Nephron (organoid): Measurements from ENCODE around the gene HPN.
"Not testable (repeated sequence)": the region's sequence is repeated elsewhere in the genome, so short reads cannot be mapped to it uniquely, and the experiment has no call there.

Experiments
- H3K27ac Mint-ChIP-seq, 3 experiments: 2 replicates each; pipeline ENCODE4 v1.8.0; 2020; ENCODE audit warnings: mixed read lengths in 3 of 3, mild to moderate bottlenecking in 2 of 3, moderate library complexity in 1 of 3
- H3K27me3 Mint-ChIP-seq: 2 replicates; pipeline ENCODE4 v1.8.0; 2021; ENCODE audit warnings: low read depth, mild to moderate bottlenecking, moderate library complexity, mixed read lengths
- H3K36me3 Mint-ChIP-seq: 2 replicates; pipeline ENCODE4 v1.8.0; 2020; ENCODE audit warnings: low read depth, mixed read lengths
- H3K4me1 Mint-ChIP-seq: 2 replicates; pipeline ENCODE4 v1.8.0; 2020; ENCODE audit warnings: mixed read lengths
- H3K4me3 Mint-ChIP-seq, 3 experiments: 2 replicates each; pipeline ENCODE4 v1.8.0; 2020; ENCODE audit warnings: mild to moderate bottlenecking in 3 of 3, mixed read lengths in 3 of 3, moderate library complexity in 2 of 3
- H3K9me3 Mint-ChIP-seq: 2 replicates; pipeline ENCODE4 v1.8.0; 2020; ENCODE audit warnings: mixed read lengths
- TF ChIP-seq, protein P1 (sequence below), 3 experiments: fragments of 200-600 bp; sonication (generic); IDR thresholded peaks; one replicate each; pipeline ENCODE4 v1.5.0; 2021; ENCODE audit warnings: antibody characterized with exemption in 3 of 3; ENCODE audit not compliant: unreplicated experiment in 3 of 3

Gene HPN

DNA sequence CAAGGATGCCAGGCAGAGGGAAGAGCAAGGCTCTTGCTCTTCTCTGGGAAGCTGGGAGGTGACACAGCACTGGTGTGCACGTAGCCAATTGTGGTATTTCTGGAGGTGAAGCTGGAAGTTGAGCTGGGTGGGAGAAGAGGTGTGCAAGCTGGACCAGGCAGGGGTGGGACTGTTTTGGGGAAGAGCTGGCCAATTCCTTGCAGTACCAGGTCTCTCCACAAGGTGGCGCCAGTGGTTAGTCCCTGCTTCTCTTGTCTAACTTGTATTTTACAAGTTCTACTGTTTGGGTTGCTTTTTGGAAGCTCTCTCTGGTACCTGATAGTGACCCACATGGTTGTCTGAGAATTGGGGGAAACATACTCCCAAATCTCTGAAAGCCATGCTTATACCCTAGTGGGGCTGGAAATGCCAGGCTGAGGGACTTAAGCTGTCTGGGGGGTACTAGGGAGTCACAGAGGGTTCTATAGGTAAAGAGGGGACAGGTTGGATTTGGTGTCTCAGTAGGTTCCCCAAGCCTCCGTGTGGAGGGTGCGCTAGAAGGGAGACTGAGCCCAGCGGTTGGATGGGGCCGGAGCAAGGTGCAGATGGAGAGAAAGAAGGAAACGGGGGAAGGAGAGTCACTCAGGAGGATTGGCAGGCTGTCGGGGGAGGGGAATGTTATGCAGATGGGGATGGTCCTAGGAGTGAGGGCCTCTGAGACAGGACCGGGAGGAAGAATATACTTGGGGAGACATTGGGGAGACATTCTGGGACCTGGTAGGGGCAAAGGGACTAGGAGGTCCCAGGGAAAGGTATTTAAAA is 3.0 kb downstream of the HPN start:
- H3K27ac Mint-ChIP-seq: peak overlapping the region; percentile 40 to 62 (median 41)
- H3K4me3 Mint-ChIP-seq: peak overlapping the region; percentile 19 to 32 (median 29)
- H3K4me1 Mint-ChIP-seq: peaks cover 13% of the 10 kb centered on the region
- H3K9me3 Mint-ChIP-seq: no peaks in the 10 kb centered on the region
- H3K36me3 Mint-ChIP-seq: no peaks in the 10 kb centered on the region
- TF ChIP-seq, protein P1, sequence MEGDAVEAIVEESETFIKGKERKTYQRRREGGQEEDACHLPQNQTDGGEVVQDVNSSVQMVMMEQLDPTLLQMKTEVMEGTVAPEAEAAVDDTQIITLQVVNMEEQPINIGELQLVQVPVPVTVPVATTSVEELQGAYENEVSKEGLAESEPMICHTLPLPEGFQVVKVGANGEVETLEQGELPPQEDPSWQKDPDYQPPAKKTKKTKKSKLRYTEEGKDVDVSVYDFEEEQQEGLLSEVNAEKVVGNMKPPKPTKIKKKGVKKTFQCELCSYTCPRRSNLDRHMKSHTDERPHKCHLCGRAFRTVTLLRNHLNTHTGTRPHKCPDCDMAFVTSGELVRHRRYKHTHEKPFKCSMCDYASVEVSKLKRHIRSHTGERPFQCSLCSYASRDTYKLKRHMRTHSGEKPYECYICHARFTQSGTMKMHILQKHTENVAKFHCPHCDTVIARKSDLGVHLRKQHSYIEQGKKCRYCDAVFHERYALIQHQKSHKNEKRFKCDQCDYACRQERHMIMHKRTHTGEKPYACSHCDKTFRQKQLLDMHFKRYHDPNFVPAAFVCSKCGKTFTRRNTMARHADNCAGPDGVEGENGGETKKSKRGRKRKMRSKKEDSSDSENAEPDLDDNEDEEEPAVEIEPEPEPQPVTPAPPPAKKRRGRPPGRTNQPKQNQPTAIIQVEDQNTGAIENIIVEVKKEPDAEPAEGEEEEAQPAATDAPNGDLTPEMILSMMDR (IDR thresholded peaks at IDR 0.05; ENCODE audit: unreplicated experiment in 3 of 3): peak; percentile 89 to 96 (median 93)
- H3K27me3 Mint-ChIP-seq: peaks cover 27% of the 10 kb centered on the region

DNA sequence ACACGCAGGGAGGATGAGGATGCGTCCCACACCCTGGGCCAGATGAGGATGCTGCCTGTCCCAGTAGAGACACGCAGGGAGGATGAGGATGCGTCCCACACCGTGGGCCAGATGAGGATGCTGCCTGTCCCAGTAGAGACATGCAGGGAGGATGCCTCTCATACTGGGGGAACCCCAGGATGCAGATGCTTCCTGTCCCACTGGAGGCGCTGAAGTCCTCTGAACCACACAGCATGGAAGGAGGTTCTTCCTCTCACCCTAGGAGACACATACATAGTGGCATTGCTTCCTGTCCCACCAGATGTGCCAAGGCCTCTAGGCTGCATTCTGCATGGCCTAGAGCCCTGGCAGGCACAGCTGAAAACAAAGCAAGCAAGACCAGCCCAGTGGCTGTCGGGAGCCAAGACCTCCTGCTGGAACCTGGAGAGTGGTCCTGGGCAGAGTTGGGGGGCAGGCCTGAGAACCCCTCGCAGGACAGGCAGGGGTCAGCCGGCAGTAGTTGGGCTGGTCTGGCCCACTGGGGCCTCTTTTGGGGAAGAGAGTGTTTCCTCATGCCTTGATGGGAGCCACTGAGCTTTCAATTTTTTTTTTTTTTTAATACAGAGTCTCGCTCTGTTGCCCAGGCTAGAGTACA is 4.3 kb downstream of the HPN start:
- TF ChIP-seq, protein P1 (IDR thresholded peaks at IDR 0.05; ENCODE audit: unreplicated experiment in 3 of 3): peak in 1 of 3 experiments; percentile 18
- H3K4me1 Mint-ChIP-seq: peaks cover 13% of the 10 kb centered on the region
- H3K9me3 Mint-ChIP-seq: no peaks in the 10 kb centered on the region
- no peaks in the 10 kb centered on the region for H3K36me3 Mint-ChIP-seq
- no peak overlapping the region for H3K4me3 Mint-ChIP-seq
- H3K27ac Mint-ChIP-seq: no peak overlapping the region
- H3K27me3 Mint-ChIP-seq: peaks cover 22% of the 10 kb centered on the region

DNA sequence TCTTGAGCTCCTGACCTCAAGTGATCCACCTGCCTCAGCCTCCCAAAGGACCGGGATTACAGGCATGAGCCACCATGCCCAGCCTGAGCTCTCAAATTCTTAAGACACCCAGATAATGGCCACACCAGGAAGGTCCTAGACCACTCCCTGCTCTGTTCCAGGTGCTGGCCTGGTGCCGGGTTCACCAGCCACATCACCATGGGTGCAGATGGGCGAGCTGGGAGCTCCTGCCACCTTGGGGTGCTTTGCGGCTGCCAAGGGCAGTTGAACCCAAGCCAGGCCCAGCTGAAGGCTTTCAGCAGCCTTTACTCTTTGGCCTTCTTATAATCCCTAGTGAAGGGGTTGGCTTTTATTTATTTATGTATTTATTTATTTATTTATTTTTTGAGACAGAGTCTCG is 4.9 kb downstream of the HPN start:
- H3K27me3 Mint-ChIP-seq: peaks cover 19% of the 10 kb centered on the region
- peaks cover 13% of the 10 kb centered on the region for H3K4me1 Mint-ChIP-seq
- no peaks in the 10 kb centered on the region for H3K36me3 Mint-ChIP-seq
- H3K9me3 Mint-ChIP-seq: no peaks in the 10 kb centered on the region
- H3K27ac Mint-ChIP-seq: no peak overlapping the region
- TF ChIP-seq, protein P1 (IDR thresholded peaks at IDR 0.05; ENCODE audit: unreplicated experiment in 3 of 3): no peak
- H3K4me3 Mint-ChIP-seq: no peak overlapping the region

DNA sequence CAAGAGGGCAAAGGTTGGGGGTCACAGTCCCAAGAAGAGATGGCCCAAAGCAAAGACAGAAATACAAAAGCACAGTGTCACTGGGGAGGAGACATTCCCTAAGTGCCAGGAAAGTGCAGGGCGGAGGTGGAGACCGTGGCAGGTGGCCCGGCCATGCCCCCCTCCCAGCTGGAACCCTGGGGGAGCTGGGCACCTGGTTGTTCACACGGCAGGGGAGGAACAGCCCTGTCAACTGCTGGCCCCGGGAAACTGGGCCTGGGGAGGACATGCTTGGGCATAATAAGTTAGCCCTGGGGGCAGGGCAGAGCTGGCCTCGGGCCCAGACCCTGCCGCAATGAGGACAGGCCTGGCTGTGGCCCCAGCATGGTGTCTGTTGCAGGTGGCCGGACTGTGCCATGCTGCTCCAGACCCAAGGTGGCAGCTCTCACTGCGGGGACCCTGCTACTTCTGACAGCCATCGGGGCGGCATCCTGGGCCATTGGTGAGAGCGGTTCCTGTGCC is 7.4 kb downstream of the HPN start:
- H3K9me3 Mint-ChIP-seq: no peaks in the 10 kb centered on the region
- H3K4me3 Mint-ChIP-seq: no peak overlapping the region
- peaks cover 19% of the 10 kb centered on the region for H3K27me3 Mint-ChIP-seq
- peaks cover 5% of the 10 kb centered on the region for H3K4me1 Mint-ChIP-seq
- H3K27ac Mint-ChIP-seq: no peak overlapping the region
- no peaks in the 10 kb centered on the region for H3K36me3 Mint-ChIP-seq
- TF ChIP-seq, protein P1 (IDR thresholded peaks at IDR 0.05; ENCODE audit: unreplicated experiment in 3 of 3): no peak

DNA sequence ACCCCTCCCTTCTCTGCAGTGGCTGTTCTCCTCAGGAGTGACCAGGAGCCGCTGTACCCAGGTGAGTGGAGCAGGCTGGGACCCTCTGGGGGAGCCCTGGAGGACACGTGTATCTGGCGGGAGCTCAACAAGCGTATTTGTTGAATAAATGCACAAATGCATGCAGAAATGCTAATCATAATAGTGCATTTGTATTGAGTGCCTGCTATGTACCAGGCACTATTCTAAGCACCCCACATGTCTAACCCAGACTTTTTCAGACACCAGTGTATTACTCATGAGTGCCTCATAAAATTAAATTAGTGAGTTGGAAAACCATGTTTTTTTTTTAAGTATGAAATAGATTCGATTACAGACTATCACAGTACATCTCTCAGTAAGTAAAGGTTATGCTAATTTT is 7.9 kb downstream of the HPN start:
- Mint-ChIP-seq H3K27ac (no peak overlapping the region), H3K9me3 (no peaks in the 10 kb centered on the region), H3K4me1 (peaks cover under 1% of the 10 kb centered on the region), H3K36me3 (no peaks in the 10 kb centered on the region), H3K27me3 (peaks cover 19% of the 10 kb centered on the region), H3K4me3 (no peak overlapping the region)
- TF ChIP-seq, protein P1 (IDR thresholded peaks at IDR 0.05; ENCODE audit: unreplicated experiment in 3 of 3): no peak

DNA sequence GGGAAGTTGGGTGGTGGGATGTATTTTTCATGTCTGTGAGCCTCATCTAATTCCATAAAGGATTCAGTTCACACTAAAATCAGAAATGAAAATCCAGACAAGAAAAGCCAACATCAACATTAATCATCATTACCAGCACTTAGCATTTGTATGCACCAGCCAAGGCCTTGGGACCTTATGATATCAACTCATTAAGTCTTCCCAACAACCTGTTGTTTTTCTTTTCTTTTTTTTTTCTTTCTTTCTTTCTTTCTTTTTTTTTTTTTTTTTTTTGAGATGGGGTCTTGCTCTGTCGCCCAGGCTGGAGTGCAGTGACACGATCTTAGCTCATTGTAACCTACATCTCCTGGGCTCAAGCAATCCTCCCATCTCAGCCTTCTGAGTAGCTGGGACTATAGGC is 9.1 kb downstream of the HPN start:
- H3K4me3 Mint-ChIP-seq, H3K36me3 Mint-ChIP-seq, H3K4me1 Mint-ChIP-seq, H3K27ac Mint-ChIP-seq, H3K9me3 Mint-ChIP-seq: not testable (repeated sequence)
- peaks cover 19% of the 10 kb centered on the region for H3K27me3 Mint-ChIP-seq

DNA sequence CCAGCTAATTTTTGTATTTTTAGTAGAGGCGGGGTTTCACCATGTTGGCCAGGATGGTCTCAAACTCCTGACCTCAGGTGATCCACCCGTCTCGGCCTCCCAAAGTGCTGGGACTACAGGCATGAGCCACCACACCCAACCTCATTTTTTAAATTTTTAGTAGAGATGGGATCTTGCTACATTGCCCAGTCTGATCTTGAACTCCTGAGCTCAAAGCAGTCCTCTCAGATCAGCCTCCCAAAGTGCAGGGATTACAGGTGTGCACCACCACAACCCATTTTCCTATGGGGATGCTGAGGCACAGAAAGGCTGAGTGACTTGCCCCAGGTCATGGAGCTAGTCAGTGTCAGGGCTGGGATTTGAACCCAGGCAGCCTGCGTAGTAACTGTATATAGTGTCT is 9.7 kb downstream of the HPN start:
- H3K9me3 Mint-ChIP-seq, H3K4me3 Mint-ChIP-seq, H3K36me3 Mint-ChIP-seq, H3K4me1 Mint-ChIP-seq, H3K27ac Mint-ChIP-seq: not testable (repeated sequence)
- H3K27me3 Mint-ChIP-seq: peaks cover 23% of the 10 kb centered on the region
